GM12872 (cell line): ENCODE measurements around the gene NPB.

ENCODE experiments used
- TF ChIP-seq, protein P1 (sequence below): IDR thresholded peaks from 3 replicates; pipeline ENCODE4 v1.5.1; 2011; ENCODE audit warnings: low read depth, mild to moderate bottlenecking, low read length, moderate library complexity; ENCODE audit not compliant: insufficient read depth

The NPB gene

DNA sequence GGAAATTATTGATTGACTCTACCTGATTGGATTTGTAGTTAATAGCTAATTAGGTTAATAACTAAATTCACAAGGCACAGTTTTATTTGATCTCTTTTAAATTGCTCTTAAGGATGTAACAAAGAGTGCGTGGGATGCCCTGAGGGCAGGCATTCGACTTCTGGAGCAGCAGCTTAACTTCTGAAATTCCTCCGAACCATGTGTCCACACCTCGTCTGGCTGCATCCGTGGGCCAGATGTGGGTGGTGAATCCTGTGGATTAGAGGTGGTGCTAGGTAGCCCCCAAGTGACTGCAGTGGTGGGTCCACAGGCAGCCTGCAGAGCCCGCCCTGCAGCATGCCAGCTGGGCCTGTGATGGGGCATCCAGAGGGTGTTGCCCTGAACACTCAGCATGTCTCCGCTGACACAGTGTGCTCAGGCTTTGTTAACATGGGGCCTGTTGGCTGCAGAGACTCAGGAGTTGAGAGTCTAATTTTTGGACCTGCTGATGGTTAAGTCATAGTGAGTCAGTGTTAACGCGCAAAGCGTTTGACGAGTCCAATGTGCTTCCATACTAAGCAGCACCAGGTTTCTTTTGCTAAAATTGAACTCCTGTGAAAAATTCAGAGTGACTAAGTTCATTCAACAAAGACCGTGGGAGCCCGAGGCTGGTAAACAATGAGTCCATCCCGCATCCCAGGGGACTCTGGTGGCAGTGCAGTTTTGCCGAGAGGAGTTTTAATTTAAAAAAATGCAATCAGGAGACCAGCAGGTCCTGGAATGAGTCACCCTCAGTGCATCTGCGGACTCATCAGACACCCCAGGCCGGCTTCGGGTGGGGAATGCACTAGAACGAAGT lies 3.8 kb upstream of the NPB start:
- TF ChIP-seq, protein P1, sequence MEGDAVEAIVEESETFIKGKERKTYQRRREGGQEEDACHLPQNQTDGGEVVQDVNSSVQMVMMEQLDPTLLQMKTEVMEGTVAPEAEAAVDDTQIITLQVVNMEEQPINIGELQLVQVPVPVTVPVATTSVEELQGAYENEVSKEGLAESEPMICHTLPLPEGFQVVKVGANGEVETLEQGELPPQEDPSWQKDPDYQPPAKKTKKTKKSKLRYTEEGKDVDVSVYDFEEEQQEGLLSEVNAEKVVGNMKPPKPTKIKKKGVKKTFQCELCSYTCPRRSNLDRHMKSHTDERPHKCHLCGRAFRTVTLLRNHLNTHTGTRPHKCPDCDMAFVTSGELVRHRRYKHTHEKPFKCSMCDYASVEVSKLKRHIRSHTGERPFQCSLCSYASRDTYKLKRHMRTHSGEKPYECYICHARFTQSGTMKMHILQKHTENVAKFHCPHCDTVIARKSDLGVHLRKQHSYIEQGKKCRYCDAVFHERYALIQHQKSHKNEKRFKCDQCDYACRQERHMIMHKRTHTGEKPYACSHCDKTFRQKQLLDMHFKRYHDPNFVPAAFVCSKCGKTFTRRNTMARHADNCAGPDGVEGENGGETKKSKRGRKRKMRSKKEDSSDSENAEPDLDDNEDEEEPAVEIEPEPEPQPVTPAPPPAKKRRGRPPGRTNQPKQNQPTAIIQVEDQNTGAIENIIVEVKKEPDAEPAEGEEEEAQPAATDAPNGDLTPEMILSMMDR, result no peak

DNA sequence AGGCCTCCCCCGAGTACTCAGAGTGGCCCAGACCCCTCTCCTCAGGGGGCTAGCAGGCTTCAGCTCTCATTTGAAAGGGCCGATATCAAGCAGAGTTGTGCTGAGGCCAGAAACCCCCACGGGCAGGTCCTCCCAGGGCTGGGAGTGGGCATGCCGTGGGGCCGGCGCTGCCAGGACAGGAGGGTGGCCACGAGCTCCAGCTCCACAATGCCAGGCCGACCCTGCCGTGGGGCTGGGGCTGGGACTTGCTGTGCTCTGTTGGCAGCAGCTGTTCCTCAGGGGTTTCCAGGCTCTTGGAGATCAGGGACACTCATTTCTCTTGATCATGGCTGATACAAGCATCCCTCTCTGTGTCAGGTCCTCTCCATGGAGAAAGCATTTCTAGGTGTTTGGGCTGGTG lies 3.2 kb upstream of the NPB start:
- TF ChIP-seq, protein P1, result no peak

DNA sequence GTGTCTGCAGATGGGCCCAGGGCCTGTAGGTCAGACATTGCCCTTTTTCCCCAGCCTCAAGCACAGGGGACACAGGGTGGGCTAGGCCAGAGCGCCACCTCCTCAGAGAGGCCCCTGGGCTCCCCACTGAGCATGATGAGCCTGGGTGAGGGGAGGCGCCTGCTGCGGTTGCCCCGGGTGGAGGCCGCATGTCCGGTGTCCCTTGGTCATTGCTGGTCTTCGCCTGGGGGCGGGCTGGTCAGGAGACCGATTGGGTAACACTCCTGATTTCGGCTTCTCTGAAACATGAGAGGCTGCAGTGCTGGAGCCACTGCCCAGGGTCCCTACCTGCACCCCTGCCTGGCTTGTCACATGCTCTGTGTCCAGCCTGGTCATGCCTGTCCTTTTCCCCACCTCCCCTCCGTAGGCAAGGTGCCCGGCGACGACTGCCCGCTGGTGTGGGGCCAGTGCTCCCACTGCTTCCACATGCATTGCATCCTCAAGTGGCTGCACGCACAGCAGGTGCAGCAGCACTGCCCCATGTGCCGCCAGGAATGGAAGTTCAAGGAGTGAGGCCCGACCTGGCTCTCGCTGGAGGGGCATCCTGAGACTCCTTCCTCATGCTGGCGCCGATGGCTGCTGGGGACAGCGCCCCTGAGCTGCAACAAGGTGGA lies 2.4 kb upstream of the NPB start:
- TF ChIP-seq, protein P1, result no peak

DNA sequence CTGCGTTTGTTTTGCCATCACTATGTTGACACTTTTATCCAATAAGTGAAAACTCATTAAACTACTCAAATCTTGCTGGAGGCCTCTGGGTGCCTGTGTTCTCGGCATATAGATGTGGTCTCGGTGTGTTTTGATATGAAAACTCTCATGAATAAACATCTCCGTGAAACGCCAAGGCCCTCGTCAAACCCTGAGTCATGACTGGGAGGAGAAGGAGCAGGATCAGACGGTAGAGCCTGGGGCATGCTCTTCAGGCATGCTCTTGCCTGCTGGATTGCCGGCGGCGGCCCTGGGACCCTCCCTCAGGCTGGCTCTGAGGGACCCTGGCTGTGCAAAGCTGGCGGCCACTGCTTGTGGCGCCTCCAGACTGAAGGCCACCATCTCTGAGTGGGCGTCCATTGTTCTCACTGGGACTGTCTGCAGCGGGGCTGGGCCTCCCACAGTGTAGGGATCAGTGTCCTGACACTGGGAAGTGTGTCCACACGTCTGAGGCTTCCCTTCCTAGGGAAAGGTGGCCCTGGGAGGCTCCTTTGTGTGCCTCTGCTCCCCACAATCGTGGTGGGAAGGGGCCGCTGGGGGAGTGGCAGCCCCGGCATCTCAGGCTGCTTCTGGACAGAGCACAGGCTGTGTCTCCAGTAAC lies 1.7 kb upstream of the NPB start:
- TF ChIP-seq, protein P1, result no peak

DNA sequence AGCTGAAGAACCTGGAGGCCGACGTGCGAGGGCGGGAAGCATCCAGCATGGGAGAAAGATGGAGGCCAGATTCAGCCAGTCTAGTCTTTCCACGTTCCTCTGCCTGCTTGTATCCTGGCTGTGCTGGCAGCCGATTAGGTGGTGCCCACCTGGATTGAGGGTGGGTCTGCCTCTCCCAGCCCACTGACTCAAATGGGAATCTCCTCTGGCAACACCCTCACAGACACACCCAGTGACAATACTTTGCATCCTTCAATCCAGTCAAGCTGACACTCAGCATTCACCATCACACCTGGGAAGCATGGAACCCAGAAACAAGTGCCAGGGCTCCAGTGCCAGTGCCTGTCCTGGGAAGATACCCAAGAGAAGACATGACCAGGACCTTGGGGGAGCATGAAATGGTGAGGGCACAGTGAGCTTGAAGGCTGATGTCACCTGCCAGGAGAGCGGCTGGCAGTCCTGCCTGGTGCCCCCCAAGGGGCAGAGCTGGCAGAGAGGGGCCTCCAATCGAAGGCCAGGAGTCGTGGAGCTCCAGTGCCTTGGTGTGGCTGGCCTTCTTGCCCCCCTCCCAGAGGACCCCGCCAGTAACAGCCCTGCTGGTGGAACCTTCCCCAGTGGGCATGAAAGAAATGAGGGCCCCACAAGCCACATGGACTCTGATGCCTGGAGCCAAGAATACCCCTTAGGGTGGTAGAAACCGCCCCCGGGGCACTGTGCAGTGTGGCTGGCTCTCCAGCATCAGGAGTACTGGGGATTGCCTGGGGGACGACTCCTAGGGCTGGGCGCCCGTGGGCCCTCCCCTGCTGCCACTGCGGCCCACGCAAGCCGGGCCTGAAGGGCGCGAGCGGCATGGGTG lies 643 bp upstream of the NPB start:
- TF ChIP-seq, protein P1, result no peak

DNA sequence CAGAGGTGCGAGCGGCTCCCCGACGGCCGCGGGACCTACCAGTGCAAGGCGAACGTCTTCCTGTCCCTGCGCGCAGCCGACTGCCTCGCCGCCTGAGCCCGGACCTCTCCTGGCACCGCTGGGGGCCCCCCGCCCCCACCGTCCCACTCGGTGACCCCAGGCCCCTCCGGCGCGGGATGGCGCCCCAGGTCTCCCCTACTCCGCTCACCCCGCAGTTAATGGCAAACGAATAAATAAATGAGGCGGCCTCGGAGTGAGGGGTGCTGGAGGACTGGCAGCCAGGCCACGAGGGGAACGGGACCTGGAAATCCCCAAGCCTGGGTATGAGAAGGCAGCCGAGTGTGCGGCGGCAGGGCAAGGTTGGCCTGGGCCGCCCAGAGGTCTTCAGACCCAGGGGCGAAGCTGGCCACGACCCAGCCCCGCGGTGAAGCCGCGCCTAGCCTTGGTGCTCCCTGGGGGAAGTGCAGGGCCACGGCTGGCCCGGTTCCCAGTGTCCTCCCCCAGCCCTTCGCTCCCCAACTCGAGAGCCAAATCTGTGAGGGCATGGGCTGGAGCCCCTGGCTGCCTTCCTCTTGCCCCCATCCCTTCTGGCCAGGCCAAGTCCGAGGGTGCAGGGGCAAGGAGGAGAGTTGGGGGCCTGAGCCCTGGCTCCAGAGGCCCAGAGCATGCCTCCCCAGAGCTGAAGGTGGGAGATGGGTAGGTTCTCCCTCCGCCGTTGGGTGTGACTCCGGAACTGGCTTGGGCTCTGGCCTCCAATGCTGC lies 796 bp downstream of the NPB start:
- TF ChIP-seq, protein P1, result no peak
